Nephron (organoid): Measurements from ENCODE around the gene PRR5L.

Experiments
- H3K27ac Mint-ChIP-seq, 3 experiments: 2 replicates each; pipeline ENCODE4 v1.8.0; 2020; ENCODE audit warnings: mixed read lengths in 3 of 3, mild to moderate bottlenecking in 2 of 3, moderate library complexity in 1 of 3
- H3K27me3 Mint-ChIP-seq: 2 replicates; pipeline ENCODE4 v1.8.0; 2021; ENCODE audit warnings: low read depth, mild to moderate bottlenecking, moderate library complexity, mixed read lengths
- H3K36me3 Mint-ChIP-seq: 2 replicates; pipeline ENCODE4 v1.8.0; 2020; ENCODE audit warnings: low read depth, mixed read lengths
- H3K4me1 Mint-ChIP-seq: 2 replicates; pipeline ENCODE4 v1.8.0; 2020; ENCODE audit warnings: mixed read lengths
- H3K4me3 Mint-ChIP-seq, 3 experiments: 2 replicates each; pipeline ENCODE4 v1.8.0; 2020; ENCODE audit warnings: mild to moderate bottlenecking in 3 of 3, mixed read lengths in 3 of 3, moderate library complexity in 2 of 3
- H3K9me3 Mint-ChIP-seq: 2 replicates; pipeline ENCODE4 v1.8.0; 2020; ENCODE audit warnings: mixed read lengths
- CTCF ChIP-seq, 3 experiments: fragments of 200-600 bp; sonication (generic); IDR thresholded peaks; one replicate each; pipeline ENCODE4 v1.5.0; 2021; ENCODE audit warnings: antibody characterized with exemption in 3 of 3; ENCODE audit not compliant: unreplicated experiment in 3 of 3

PRR5L gene

DNA sequence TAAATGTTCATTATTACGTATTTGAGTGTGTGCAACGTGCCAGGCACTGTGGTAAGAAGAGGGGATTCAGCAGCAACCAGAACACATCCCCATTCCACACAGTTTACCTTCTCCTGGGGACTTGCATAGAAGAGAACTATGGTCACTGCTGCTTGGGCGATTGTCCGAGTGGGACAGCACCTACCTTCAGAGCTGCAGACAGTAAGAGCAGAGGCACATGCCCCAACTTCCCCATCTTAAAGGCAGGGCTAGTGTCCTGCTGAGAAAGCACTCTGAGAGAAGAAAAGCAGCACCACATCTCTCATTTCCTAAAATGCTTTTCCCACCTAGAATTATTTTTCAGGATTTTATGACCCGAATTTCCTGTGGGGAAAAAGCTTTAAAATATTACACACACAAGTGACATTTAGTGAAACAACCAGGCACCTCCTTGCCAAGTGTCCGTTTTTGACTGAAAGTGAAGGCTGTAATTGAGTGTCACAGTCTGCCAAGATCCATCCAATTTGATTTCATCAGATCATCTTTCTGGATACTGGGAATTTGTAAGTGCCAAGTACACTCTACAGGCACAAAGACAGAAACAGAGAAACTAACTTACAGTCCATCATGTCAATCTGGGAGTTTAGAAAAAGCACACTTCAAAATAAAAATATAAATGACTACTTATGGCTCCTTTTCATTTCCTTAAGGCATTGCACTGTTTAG lies 189.4 kb downstream of the PRR5L start:
- H3K27me3 Mint-ChIP-seq = no peaks in the 10 kb centered on the region
- TF ChIP-seq CTCF (IDR thresholded peaks at IDR 0.05; ENCODE audit: unreplicated experiment in 3 of 3) = no peak
- H3K4me3 Mint-ChIP-seq = no peak overlapping the region
- H3K27ac Mint-ChIP-seq = no peak overlapping the region
- no peaks in the 10 kb centered on the region for H3K4me1 Mint-ChIP-seq
- no peaks in the 10 kb centered on the region for H3K9me3 Mint-ChIP-seq
- H3K36me3 Mint-ChIP-seq = peaks cover 50% of the 10 kb centered on the region

DNA sequence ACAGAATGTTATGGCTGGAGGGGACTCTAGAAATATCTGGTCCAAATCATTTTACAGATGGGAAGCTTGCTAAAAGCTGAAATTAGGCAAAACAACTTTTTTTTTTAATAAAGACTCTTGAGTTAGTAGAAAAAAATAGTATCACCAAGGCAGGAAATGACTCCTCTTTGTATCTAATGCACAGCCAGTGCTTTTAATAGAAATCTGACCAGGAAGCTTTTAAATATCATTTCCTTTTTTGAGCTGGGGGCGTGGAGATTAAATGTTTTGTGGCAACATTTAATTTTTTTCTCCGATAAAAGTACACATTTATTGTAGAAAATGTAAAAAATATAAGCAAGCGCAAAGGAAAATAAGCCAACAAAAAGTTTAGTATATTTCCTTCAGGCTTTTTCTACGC lies 191.5 kb downstream of the PRR5L start:
- Mint-ChIP-seq H3K27me3 (no peaks in the 10 kb centered on the region), H3K36me3 (peaks cover 67% of the 10 kb centered on the region), H3K27ac (peak overlapping the region; percentile 38 to 87 (median 44)), H3K4me3 (no peak overlapping the region), H3K4me1 (no peaks in the 10 kb centered on the region), H3K9me3 (no peaks in the 10 kb centered on the region)
- TF ChIP-seq CTCF (IDR thresholded peaks at IDR 0.05; ENCODE audit: unreplicated experiment in 3 of 3) = no peak

GRCh38 chr11:36488096-36488495 lies 192.0 kb downstream of the PRR5L start:
- Mint-ChIP-seq H3K4me1 (no peaks in the 10 kb centered on the region), H3K27me3 (no peaks in the 10 kb centered on the region), H3K36me3 (peaks cover 70% of the 10 kb centered on the region), H3K27ac (peak overlapping the region in 2 of 3 experiments; percentile 44 to 87), H3K9me3 (no peaks in the 10 kb centered on the region), H3K4me3 (no peak overlapping the region)
- TF ChIP-seq CTCF (IDR thresholded peaks at IDR 0.05; ENCODE audit: unreplicated experiment in 3 of 3) = no peak

DNA sequence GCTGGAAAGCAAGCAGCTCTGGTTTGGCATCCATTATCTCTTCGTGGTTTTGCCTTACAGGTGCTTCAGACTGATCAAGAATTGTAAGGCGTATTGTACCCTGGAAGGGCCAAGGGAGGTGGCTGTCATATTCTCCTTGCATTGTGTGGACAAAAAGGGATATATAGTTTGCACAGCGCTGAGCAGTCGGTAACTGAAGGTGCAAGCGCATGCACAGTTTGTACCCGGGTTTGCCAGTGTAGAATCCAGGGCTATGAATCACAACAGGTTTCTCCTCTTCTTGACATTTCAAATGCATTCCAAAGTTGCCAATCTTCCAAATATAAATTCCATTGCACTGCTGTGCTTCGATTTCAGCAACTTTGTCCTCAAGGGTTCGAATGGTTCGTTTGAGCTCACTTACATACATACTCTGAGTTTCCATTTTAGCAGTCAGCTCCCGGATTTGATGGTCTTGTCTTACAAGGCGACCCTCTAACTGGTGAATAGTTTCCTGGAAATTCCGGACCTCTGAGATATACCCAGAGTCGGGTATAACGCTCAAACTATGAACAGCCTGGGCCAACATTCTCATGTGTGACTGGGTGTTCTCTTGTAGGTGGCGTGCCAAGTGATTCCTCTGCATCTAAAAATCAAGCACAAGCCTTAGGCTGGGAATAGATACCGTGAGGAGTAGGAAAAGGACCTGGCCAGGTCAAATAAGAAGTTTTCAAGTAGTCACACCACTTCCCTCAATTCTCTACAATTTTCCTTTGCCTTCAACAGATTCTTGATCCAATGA lies 194.1 kb downstream of the PRR5L start:
- no peaks in the 10 kb centered on the region for H3K9me3 Mint-ChIP-seq
- H3K4me1 Mint-ChIP-seq = no peaks in the 10 kb centered on the region
- no peak overlapping the region for H3K27ac Mint-ChIP-seq
- no peak overlapping the region for H3K4me3 Mint-ChIP-seq
- TF ChIP-seq CTCF (IDR thresholded peaks at IDR 0.05; ENCODE audit: unreplicated experiment in 3 of 3) = no peak
- H3K36me3 Mint-ChIP-seq = peaks cover 59% of the 10 kb centered on the region
- no peaks in the 10 kb centered on the region for H3K27me3 Mint-ChIP-seq

DNA sequence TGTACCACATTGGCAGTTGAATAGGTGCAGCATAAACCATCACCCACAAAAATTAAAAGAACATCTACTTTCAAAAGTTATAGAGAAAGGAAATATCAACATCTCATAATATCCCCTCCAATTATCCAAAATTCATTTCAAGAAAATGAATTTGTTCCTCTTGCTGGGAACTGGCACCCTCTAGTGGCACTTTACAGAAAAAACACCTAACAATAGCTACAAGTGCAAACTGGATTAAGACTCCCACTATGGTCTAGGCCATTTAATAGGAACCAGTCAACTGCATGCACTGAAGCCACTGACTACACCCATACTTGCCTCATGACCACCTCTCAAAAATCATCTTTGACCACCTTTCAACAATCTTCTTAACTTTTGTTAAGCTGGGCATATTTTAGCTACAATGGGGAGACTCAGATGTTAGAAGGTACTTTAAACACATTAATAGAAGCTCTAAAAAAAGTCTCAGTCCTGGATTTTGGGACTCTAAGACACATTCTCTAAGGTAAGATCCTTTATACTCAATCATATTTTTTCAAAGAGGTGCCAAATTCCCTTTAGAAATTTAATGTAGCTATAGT lies 196.7 kb downstream of the PRR5L start:
- H3K27me3 Mint-ChIP-seq = no peaks in the 10 kb centered on the region
- peaks cover 56% of the 10 kb centered on the region for H3K36me3 Mint-ChIP-seq
- H3K4me1 Mint-ChIP-seq = no peaks in the 10 kb centered on the region
- no peaks in the 10 kb centered on the region for H3K9me3 Mint-ChIP-seq
- H3K27ac Mint-ChIP-seq = no peak overlapping the region
- TF ChIP-seq CTCF (IDR thresholded peaks at IDR 0.05; ENCODE audit: unreplicated experiment in 3 of 3) = peak; percentile 77 to 83 (median 80)
- H3K4me3 Mint-ChIP-seq = no peak overlapping the region
